Liver (tissue), 3 donors: Measurements from ENCODE around the gene HNRNPUL1.

Experiments
- CTCF ChIP-seq: fragments of 150-350 bp; IDR thresholded peaks from 2 replicates; pipeline ENCODE4 v1.5.1; 2017; ENCODE audit warnings: improper control_type of control experiment, low read depth, low read length; ENCODE audit not compliant: missing input control
- EGR1 ChIP-seq, 2 donors: IDR thresholded peaks; 2 replicates each; pipeline ENCODE4 v1.6.1; 2016 to 2018; ENCODE audit warnings: antibody characterized with exemption in 2 of 2, low read depth in 2 of 2
- FOXA1 ChIP-seq: IDR thresholded peaks from 2 replicates; pipeline ENCODE4 v1.6.1; 2016; ENCODE audit warnings: antibody characterized with exemption
- GABPA ChIP-seq, 2 donors: IDR thresholded peaks in 1 of 2; conservative IDR thresholded peaks in 1 of 2; 2 replicates each; pipeline ENCODE4 v1.6.1; 2016; ENCODE audit warnings: antibody characterized with exemption in 2 of 2, mild to moderate bottlenecking in 1 of 2, moderate library complexity in 1 of 2
- HNF4A ChIP-seq, 2 donors: conservative IDR thresholded peaks; 2 replicates each; pipeline ENCODE4 v1.6.1; 2016; ENCODE audit warnings: antibody characterized with exemption in 2 of 2, mild to moderate bottlenecking in 2 of 2
- JUND ChIP-seq, 2 donors: IDR thresholded peaks; 2 replicates each; pipeline ENCODE4 v1.6.1; 2016; ENCODE audit warnings: antibody characterized with exemption in 2 of 2
- MAX ChIP-seq: IDR thresholded peaks from 2 replicates; pipeline ENCODE4 v1.6.1; 2016; ENCODE audit warnings: antibody characterized with exemption
- RAD21 ChIP-seq, 2 donors: IDR thresholded peaks; 2 replicates each; pipeline ENCODE4 v1.6.1; 2016; ENCODE audit warnings: antibody characterized with exemption in 2 of 2, mild to moderate bottlenecking in 2 of 2
- REST ChIP-seq: IDR thresholded peaks from 2 replicates; pipeline ENCODE4 v1.6.1; 2016; ENCODE audit warnings: antibody characterized with exemption, mild to moderate bottlenecking
- SP1 ChIP-seq: IDR thresholded peaks from 2 replicates; pipeline ENCODE4 v1.6.1; 2018; ENCODE audit warnings: antibody characterized with exemption, mild to moderate bottlenecking
- TAF1 ChIP-seq: conservative IDR thresholded peaks from 2 replicates; pipeline ENCODE4 v1.6.1; 2016; ENCODE audit warnings: antibody characterized with exemption, mild to moderate bottlenecking
- YY1 ChIP-seq: IDR thresholded peaks from 2 replicates; pipeline ENCODE4 v1.6.1; 2016; ENCODE audit warnings: antibody characterized with exemption, mild to moderate bottlenecking
- ZBTB33 ChIP-seq: IDR thresholded peaks from 2 replicates; pipeline ENCODE4 v1.6.1; 2016; ENCODE audit warnings: antibody characterized with exemption
- donor health status: healthy.
- donor health status: healthy.

- no peak for TF ChIP-seq CTCF
- no peak for TF ChIP-seq HNF4A (conservative IDR thresholded peaks at IDR 0.05)
- TF ChIP-seq MAX = no peak
- TF ChIP-seq JUND (IDR thresholded peaks at IDR 0.05) = no peak
- TF ChIP-seq GABPA (IDR thresholded peaks at IDR 0.05 in 1 of 2, conservative IDR thresholded peaks at IDR 0.05 in 1 of 2) = no peak
- no peak for TF ChIP-seq YY1
- no peak for TF ChIP-seq REST
- TF ChIP-seq FOXA1 = no peak
- TF ChIP-seq SP1 = no peak
- TF ChIP-seq RAD21 (IDR thresholded peaks at IDR 0.05) = no peak
- no peak for TF ChIP-seq TAF1
- TF ChIP-seq ZBTB33 = no peak
- TF ChIP-seq EGR1 (IDR thresholded peaks at IDR 0.05; ENCODE audit: low read depth in 2 of 2) = no peak
Observed at GRCh38 chr19:41244117-41244516, 20.1 kb upstream of the HNRNPUL1 start.
